GM21529 (cell line): Measurements from ENCODE around the gene PKP1.
"Not testable (repeated sequence)": the region's sequence is repeated elsewhere in the genome, so short reads cannot be mapped to it uniquely, and the experiment has no call there.

Experiments used
- ATAC-seq: cut with Tn5 transposase; IDR thresholded peaks from one replicate; pipeline ENCODE4 v1.9.1; 2021; ENCODE audit not compliant: unreplicated experiment

The PKP1 gene

DNA sequence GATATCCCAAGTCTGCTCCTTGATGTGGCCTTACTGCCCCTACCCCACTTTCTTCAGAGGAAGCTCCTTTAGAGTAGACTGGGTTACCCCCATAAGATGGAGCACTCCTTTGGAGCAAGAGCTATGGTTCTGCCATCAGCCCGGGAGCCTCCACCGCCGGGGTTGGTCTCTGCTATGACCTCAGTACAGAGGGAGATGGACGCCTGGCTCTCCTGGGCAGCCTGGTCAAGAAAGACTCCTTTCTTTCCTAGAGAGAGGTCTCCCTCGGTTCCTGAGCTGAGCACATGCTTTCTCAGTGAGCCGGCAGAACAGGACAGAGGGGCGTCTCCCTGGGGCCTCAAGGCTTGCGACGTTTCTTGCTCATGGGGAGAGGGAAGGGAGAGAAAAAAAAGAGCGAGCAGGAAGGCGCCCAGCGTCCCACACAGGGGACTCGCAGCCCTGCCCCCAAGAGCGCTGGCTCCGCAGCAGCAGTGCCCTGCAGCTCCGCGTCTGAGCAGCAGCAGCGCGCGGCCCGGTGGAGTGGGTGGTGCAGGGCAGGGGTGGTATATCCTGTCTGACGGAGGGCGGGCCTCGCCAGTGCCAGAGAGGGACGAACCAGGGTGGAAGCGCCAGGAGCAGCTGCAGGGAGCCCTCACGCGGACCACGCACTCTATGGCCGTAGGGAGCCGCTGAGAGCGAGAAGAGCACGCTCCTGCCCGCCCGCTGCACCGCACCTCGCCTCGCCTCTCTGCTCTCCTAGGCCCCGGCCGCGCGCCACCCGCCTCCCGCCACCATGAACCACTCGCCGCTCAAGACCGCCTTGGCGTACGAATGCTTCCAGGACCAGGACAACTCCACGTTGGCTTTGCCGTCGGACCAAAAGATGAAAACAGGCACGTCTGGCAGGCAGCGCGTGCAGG lies at the start of gene PKP1:
Gene PKP1, plus strand, starts transcription at position 576 of the 899 bp plus-strand sequence. Its CDS starts 197 bp downstream, at position 773.
- ATAC-seq, result no peak

DNA sequence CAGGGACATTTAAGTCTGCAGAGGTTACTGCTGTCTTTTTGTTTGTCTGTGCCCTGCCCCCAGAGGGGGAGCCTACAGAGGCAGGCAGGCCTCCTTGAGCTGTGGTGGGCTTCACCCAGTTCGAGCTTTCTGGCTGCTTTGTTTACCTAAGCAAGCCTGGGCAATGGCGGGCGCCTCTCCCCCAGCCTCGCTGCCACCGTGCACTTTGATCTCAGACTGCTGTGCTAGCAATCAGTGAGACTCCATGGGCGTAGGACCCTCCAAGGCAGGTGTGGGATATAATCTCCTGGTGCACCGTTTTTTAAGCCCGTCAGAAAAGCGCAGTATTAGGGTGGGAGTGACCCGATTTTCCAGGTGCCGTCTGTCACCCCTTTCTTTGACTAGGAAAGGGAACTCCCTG lies 43.7 kb upstream of the PKP1 start:
- not testable (repeated sequence) for ATAC-seq

GRCh38 chr1:201240171-201240570 lies 43.1 kb upstream of the PKP1 start:
- no peak for ATAC-seq

- no peak for ATAC-seq
These were observed 41.6 kb upstream of the PKP1 start for GRCh38 chr1:201241736-201242135.

DNA sequence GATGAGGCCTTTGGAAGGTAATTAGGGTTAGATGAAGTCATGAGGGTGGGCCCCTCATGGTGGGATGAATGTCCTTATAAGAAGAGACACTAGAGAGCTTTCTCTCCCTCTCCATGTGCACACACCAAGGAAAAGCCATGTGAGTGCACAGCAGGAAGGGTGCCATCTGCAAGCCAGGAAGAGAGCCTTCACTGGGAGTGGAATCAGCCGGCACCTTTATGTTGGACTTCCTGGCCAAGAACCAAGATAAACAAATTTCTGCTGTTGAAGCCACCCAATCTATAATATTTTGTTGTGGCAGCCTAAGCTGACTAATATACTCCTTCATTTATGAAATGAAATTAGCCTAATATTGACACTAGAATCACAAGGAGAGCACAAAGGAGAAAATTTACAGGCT lies 38.2 kb upstream of the PKP1 start:
- no peak for ATAC-seq

DNA sequence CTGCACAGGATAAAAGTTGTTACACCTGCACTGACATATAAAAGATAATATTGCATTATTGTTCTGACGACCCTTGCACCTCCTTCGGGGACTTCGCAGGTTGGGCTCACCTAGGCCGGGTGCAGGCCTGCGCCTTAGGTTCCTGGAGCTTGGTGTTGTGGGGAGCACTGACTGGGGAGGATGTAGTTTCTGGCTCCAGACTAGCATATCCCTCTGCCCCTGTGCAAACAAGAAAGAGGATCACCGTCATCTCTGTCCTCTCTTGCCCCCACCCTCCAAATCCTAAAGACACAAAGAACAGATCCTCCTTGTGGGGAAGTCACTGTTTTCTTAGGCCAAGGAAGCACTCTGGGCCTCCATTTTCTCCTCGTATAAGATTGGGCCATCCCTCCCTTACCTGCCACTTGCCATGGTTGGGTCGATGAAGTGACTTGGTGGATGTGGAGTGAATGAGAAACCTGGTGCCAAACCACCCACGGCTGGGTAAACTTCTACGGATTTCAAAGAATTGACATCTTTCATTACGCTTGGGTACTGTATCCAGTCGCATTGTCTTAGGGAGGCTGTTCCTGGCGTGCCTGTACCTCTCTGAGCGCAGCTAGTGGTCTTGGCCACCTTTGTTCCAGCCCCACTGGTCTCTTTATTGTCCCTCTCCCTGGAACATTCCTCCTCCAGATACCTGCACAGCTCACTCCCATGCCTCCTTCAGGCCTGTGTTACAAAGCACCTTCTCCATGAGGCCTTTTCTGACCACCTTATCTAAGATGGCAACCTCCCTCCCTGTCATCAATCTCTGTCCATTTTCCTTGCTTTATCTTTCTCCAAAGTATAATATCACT lies 34.4 kb upstream of the PKP1 start:
- no peak for ATAC-seq

DNA sequence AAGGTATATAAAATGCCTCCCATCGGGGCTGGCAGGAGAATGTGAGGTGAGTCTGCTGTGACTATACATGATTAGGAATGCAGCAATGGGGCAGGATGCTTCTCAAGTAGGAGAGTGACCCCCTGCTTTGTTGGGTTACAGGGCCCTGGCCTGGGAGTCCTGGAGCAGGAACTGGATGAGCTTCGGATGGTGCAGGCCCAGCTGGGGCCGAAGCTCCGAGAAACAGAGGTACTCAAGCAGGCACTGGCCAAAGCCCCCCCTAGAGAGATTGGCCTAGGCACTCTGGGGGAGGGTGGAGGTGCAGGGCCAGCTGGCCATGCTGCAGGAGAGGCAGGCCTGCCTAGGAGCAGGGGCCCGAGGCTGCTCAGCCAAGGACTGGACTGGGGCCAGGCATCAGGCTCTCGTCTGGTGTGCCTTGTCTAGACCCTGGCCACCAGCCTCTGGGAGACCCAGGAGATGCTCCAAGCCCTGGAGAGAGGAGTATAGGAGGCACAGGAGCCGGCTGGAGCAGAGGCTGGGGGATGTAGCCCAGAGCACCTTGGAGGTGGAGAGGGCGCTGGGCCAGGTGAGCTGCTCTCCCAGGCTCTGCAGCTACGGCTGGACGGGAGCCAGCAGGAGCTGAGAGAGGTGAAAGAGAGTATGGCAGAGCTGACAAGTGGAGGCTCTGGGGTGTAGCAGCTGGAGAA lies 32.8 kb upstream of the PKP1 start:
- ATAC-seq, result no peak

GRCh38 chr1:201251411-201251810 lies 31.9 kb upstream of the PKP1 start:
- ATAC-seq, result no peak

GRCh38 chr1:201251851-201252430 lies 31.4 kb upstream of the PKP1 start:
- ATAC-seq, result no peak

- no peak for ATAC-seq
These were observed 30.3 kb upstream of the PKP1 start for GRCh38 chr1:201252944-201253371.

DNA sequence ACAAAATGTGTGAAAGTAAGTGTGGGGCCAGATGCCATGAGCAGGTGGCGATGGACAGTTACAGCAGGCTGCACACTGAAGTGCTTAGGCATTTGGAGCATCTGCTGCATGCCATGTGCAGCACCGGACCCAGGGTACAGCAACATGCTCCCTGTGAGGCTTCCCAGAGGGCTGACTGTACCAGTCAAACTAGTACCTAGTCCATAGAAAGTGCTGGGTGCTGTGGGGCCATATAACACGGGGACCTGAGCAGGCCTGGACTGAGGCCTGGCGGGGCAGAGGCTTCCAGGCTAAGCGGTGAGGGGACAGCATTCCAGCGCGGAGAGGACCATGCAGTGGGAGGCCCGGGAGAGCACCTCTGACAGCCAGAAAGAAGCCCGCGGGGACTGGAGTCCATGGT lies 29.9 kb upstream of the PKP1 start:
- no peak for ATAC-seq

- ATAC-seq, result no peak
These were observed 29.2 kb upstream of the PKP1 start for GRCh38 chr1:201253906-201254624.

GRCh38 chr1:201254625-201255478 lies 28.5 kb upstream of the PKP1 start:
- no peak for ATAC-seq

GRCh38 chr1:201255479-201256362 lies 27.6 kb upstream of the PKP1 start:
- ATAC-seq, result no peak

- not testable (repeated sequence) for ATAC-seq
These were observed 25.2 kb upstream of the PKP1 start for GRCh38 chr1:201258132-201258531.

GRCh38 chr1:201258763-201259230 lies 24.5 kb upstream of the PKP1 start:
- ATAC-seq, result no peak

DNA sequence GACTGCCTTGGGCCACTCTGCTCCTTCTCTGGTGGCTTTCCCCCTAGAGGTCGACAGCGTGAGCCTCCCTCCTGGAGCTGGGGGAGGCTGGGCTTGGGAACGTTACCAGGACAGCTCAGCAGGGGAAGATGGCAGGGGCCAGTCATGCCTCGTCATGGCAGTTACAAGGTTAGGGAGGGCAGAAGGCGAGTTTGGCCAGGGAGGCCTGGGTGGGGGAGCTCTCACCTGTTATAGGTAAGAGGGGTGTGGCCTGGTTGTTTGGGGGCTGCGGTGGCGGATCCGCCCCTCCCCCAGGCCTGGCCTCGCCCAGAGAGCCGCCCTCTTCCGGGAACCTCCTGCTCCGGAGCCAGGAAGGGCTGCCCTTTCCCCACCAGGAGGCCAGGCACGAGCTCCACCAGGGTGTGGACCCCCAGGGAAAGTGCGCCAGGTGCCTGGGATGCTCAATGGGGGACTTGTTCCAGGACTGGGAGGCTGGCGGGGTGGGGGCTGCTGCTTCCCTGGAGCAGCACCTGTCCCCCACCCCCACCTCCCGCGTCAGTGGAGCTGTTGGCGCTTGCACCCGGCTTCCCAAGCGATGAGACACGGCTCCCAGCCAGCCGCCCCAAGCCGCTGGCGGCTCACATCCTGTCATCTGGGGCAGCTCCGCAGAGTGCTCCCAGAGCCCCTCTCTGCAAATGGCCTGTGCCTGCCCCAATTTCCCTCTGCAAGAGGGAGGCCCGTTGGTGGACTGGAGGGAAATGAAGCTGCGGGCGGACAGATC lies 23.6 kb upstream of the PKP1 start:
- no peak for ATAC-seq

- no peak for ATAC-seq
These were observed 23.1 kb upstream of the PKP1 start for GRCh38 chr1:201260236-201260590.
